ENCODE measurements around the gene PLLP.
A peak's percentile ranks its signal among the peaks of the same experiment; 100 is the strongest.

- TF ChIP-seq CTCF (conservative IDR thresholded peaks at IDR 0.05; ENCODE audit: low read depth in 2 of 2), result peak in 1 of 2 experiments; percentile 18; a peak in 1 of 4 replicates
- peak; percentile 84 for TF ChIP-seq POLR2AphosphoS5 (IDR thresholded peaks at IDR 0.05; ENCODE audit: low read depth)
- no peak for TF ChIP-seq CREB1 (CRISPR knock-in tag; IDR thresholded peaks at IDR 0.05; ENCODE audit: low read depth)
- TF ChIP-seq, protein P1, sequence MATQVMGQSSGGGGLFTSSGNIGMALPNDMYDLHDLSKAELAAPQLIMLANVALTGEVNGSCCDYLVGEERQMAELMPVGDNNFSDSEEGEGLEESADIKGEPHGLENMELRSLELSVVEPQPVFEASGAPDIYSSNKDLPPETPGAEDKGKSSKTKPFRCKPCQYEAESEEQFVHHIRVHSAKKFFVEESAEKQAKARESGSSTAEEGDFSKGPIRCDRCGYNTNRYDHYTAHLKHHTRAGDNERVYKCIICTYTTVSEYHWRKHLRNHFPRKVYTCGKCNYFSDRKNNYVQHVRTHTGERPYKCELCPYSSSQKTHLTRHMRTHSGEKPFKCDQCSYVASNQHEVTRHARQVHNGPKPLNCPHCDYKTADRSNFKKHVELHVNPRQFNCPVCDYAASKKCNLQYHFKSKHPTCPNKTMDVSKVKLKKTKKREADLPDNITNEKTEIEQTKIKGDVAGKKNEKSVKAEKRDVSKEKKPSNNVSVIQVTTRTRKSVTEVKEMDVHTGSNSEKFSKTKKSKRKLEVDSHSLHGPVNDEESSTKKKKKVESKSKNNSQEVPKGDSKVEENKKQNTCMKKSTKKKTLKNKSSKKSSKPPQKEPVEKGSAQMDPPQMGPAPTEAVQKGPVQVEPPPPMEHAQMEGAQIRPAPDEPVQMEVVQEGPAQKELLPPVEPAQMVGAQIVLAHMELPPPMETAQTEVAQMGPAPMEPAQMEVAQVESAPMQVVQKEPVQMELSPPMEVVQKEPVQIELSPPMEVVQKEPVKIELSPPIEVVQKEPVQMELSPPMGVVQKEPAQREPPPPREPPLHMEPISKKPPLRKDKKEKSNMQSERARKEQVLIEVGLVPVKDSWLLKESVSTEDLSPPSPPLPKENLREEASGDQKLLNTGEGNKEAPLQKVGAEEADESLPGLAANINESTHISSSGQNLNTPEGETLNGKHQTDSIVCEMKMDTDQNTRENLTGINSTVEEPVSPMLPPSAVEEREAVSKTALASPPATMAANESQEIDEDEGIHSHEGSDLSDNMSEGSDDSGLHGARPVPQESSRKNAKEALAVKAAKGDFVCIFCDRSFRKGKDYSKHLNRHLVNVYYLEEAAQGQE (IDR thresholded peaks at IDR 0.05; ENCODE audit: unreplicated experiment), result no peak
- TF ChIP-seq, protein P2, sequence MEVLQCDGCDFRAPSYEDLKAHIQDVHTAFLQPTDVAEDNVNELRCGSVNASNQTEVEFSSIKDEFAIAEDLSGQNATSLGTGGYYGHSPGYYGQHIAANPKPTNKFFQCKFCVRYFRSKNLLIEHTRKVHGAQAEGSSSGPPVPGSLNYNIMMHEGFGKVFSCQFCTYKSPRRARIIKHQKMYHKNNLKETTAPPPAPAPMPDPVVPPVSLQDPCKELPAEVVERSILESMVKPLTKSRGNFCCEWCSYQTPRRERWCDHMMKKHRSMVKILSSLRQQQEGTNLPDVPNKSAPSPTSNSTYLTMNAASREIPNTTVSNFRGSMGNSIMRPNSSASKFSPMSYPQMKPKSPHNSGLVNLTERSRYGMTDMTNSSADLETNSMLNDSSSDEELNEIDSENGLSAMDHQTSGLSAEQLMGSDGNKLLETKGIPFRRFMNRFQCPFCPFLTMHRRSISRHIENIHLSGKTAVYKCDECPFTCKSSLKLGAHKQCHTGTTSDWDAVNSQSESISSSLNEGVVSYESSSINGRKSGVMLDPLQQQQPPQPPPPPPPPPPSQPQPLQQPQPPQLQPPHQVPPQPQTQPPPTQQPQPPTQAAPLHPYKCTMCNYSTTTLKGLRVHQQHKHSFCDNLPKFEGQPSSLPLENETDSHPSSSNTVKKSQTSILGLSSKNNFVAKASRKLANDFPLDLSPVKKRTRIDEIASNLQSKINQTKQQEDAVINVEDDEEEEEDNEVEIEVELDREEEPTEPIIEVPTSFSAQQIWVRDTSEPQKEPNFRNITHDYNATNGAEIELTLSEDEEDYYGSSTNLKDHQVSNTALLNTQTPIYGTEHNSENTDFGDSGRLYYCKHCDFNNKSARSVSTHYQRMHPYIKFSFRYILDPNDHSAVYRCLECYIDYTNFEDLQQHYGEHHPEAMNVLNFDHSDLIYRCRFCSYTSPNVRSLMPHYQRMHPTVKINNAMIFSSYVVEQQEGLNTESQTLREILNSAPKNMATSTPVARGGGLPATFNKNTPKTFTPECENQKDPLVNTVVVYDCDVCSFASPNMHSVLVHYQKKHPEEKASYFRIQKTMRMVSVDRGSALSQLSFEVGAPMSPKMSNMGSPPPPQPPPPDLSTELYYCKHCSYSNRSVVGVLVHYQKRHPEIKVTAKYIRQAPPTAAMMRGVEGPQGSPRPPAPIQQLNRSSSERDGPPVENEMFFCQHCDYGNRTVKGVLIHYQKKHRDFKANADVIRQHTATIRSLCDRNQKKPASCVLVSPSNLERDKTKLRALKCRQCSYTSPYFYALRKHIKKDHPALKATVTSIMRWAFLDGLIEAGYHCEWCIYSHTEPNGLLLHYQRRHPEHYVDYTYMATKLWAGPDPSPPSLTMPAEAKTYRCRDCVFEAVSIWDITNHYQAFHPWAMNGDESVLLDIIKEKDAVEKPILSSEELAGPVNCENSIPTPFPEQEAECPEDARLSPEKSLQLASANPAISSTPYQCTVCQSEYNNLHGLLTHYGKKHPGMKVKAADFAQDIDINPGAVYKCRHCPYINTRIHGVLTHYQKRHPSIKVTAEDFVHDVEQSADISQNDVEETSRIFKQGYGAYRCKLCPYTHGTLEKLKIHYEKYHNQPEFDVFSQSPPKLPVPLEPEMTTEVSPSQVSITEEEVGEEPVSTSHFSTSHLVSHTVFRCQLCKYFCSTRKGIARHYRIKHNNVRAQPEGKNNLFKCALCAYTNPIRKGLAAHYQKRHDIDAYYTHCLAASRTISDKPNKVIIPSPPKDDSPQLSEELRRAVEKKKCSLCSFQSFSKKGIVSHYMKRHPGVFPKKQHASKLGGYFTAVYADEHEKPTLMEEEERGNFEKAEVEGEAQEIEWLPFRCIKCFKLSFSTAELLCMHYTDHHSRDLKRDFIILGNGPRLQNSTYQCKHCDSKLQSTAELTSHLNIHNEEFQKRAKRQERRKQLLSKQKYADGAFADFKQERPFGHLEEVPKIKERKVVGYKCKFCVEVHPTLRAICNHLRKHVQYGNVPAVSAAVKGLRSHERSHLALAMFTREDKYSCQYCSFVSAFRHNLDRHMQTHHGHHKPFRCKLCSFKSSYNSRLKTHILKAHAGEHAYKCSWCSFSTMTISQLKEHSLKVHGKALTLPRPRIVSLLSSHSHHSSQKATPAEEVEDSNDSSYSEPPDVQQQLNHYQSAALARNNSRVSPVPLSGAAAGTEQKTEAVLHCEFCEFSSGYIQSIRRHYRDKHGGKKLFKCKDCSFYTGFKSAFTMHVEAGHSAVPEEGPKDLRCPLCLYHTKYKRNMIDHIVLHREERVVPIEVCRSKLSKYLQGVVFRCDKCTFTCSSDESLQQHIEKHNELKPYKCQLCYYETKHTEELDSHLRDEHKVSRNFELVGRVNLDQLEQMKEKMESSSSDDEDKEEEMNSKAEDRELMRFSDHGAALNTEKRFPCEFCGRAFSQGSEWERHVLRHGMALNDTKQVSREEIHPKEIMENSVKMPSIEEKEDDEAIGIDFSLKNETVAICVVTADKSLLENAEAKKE (CRISPR knock-in tag; IDR thresholded peaks at IDR 0.05), result no peak
- TF ChIP-seq EZH2phosphoT487 (IDR thresholded peaks at IDR 0.05; ENCODE audit: unreplicated experiment), result no peak
- no peak for TF ChIP-seq EZH2 (IDR thresholded peaks at IDR 0.05; ENCODE audit: low read depth, unreplicated experiment)
- TF ChIP-seq JUNB (IDR thresholded peaks at IDR 0.05; ENCODE audit: unreplicated experiment), result no peak
- no peak for TF ChIP-seq ZNF331 (CRISPR knock-in tag; IDR thresholded peaks at IDR 0.05; ENCODE audit: low read depth)
- no peak for TF ChIP-seq ZNF114 (CRISPR knock-in tag; IDR thresholded peaks at IDR 0.05)
- TF ChIP-seq NANOG (IDR thresholded peaks at IDR 0.05; ENCODE audit: borderline replicate concordance), result no peak
- TF ChIP-seq ETS1 (IDR thresholded peaks at IDR 0.05), result no peak
- no peak for TF ChIP-seq STAT1 (IDR thresholded peaks at IDR 0.05; ENCODE audit: unreplicated experiment)
Measured at GRCh38 chr16:57244767-57245471, 39.6 kb downstream of the PLLP start, which contains the start of gene ARL2BP.

All from GM23338 (cell line).